HuH-7 (cell line): ENCODE data around the gene SPAAR.
"Not testable (repeated sequence)": the region's sequence is repeated elsewhere in the genome, so short reads cannot be mapped to it uniquely, and the experiment has no call there.

Source experiments
- DNase-seq: peaks from one replicate; pipeline ENCODE4 v3.0.0; 2011; ENCODE audit warnings: low spot score

Gene SPAAR

DNA sequence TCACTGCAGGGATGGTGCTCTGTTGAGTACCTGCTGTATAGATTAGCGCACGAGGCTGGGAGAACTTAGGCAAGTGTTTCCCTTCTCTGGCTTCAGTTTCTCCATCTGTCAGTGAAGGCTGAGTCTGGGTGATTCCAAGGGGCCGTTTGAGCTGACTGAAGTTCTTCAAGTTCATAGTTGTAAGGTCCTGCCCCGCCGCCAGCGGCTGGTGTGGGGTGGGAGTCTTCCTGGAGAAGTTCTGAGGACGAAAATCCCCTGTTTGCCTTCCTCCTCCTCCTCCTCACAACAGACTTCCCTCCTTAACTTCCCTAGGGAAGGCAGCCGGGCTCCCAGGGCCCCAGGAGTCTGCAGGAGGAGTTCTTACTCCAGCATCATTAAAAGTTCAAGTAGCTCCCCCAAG is 5.0 kb upstream of the SPAAR start:
- DNase-seq: no peak

DNA sequence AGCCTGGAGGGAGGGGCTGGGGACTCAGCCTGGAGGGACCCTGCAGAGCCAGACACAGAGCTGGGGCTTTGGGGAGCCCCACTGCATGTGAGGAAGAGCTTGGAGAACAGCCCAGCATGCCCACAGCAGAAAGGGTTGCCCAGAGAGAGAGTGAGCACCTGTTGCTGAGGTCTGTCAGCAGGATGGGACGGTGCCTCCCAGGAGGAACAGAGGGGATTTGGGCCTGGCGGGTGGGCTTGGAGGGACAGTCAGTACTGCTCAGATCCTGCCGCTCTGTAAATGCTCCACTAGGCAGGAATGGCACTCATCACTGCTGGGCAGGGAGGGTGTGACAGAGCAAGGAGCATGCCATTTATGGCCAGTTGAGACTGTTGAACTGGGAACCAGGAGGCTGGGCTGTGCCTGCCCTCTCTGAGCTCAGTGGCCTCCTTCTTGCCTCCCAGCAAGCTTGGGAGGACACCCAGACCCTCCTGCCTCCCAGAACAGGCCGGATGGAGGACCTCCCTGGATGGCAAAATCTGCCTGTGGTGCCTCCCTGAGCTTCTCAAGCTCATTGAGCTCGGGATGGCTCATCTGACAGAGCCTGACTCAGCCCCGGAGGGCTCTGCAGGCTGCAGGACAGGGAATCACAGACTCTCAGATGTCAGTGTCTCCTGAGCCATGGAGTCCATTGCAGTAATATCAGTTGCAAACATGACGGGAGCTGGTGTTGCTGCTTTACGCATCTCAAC is 4.1 kb upstream of the SPAAR start:
- DNase-seq: no peak

DNA sequence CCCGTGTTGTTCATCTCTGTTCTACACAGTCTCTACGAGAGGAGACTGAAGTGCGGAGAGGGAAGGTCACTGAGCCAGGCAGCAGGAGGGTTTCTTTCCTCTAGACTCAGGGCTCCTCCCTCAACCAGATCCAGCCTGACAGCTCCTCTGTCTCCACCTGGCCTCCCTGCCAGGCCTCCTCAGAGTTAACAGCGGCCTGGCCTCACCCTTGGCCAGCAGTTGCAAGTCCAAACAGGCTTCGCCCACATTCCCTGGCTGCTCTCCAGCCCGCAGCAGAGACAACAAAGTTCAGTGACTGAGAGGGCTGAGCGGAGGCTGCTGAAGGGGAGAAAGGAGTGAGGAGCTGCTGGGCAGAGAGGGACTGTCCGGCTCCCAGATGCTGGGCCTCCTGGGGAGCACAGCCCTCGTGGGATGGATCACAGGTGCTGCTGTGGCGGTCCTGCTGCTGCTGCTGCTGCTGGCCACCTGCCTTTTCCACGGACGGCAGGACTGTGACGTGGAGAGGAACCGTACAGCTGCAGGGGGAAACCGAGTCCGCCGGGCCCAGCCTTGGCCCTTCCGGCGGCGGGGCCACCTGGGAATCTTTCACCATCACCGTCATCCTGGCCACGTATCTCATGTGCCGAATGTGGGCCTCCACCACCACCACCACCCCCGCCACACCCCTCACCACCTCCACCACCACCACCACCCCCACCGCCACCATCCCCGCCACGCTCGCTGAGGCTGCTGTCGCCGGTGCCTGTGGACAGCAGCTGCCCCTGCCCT is 3.2 kb upstream of the SPAAR start, which contains the start of gene HRCT1:
Gene HRCT1 (plus strand): TSS at position 291 of the 768 bp plus-strand sequence. CDS start 86 bp downstream, at position 377.
- DNase-seq: peak; percentile 71

DNA sequence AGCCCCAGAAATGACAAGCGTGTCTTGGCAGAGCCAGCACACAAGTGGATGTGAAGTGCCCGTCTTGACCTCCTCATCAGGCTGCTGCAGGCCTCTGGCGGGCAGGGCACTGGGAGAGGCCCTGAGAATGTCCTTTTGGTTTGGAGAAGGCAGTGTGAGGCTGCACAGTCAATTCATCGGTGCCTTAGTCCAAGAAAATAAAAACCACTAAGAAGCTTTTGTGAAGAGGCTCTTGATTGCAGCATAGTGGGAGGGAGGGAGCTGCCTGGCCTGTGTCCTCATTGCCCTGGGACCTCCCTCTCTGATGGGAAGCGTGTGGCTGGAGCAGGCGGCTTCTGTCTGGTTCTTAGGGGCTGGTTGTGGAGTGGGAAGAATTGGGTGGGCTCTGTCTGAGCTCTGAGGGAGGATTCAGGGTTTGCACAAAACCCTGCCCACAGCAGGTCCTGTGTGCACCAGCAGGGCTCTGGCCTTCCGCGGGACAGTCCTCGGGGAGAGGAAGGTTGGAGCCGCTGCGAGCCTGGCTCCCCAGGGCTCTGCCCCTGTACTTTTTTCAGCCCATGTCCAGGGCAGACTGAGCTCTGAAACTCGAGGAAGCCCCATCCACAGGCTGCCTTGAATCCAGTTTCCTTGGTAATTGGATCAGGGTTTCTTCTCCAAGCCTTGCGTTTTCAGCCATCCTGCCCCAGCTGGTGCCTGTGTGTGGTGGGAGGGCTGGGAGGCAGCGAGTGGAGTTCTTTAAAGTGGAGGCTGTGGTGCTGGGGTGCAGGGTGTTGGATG is 2.2 kb upstream of the SPAAR start:
- no peak for DNase-seq

DNA sequence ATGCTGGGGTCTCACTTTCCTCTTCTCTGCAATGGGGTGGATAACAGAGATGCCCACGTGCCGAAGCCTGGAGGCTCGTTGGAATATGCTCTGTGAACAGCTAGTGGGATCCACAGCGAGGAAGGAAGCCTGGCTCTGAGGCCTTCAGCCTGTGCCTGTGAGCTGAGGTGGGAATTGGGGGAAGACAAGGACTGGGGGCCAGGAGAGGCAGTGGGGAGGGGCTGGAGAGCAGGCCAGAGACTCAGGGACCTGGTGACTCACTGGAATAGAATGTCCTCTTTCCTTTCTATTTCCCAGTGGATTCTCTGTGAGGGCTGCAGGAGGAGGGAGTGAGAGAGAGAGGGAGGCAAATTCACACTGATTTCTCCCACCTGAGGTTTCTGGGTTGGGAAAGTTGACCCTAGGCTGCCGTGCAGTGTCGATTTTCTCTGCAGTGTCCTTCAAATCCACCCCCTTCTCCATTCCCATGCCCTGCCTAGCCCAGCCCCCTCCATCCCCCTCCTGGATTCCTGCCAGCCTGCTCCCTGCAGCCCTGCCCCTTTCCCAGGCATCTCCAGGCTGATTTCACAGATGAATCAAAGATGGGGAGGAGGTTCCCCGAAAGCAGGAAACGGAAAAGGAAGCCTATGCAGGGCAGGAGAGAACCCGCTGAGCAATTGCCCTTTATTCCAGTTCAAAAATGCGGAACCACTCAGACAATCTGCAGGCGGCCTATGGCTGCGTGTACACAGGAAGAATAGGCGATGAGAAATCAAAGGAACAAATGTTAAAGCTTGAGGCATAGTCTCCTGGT is 1.4 kb upstream of the SPAAR start:
- DNase-seq: peak; percentile 62

DNA sequence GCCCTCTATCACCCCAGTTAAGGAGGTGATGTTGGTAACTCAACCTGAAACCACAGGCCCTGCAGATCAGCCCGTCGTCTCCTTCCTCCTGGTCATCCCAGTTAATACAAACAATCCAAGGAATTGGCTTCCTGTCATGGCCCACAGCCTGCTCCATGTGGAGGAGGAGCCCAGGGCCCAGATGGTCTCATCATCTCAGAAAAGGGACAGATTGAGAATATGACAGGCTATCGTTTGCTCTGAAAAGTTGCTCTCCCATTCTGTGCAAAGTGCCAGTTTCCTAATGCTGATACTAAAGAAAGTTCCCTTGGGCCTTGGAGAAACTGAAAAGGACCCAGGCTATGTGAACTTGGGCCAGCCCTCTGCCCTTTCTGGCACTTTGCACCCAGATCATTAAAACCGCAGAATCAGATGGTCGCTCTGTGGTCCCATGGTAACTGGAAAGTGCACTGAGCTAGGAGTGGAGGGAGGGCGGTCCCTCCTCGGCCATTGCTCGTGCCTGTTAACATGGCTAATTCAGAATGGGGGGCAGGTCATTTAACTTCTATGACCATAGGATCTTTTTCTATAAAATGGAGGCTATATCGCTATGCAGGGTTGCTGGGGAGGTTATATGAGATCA is 675 bp upstream of the SPAAR start:
- no peak for DNase-seq

DNA sequence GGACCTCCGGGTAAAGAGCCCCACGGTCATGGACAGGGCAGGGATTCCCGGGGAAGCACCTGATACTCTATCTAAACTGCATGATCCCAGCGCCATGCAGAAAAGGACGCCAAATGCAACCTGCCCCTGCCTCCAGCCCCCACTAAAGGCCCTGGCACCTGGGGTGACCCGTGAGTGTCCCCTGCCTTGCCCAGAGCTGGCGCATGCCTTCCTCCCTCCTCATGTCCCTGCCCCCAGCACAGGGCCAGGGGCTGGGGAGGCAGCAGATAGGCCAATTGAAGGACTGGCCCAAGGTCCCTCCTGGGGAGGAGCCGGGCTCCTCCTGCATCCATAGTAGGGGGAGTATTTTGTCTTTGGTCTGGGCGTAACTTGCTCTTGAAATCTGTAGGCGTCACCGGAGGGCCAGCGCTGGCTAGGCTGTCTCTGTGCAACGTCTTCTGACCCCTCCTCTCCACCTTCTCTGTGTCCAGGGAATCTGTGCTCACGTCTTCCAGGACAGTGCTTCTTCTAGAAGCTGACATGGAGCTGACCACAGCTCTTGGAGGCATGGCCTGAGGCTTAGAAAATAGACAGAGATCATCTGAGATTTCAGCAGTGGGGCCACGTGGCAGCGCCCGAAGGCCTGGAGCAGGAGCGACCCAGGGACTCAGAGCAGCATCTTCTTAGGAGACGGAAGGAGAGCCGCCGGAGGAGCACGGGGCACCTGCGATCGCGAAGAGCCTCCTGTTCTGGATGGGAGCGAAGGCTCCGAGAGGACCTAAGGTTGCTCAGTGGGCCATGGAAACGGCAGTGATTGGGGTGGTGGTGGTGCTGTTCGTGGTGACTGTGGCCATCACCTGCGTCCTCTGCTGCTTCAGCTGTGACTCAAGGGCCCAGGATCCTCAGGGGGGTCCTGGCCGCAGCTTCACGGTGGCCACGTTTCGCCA is 660 bp downstream of the SPAAR start:
- DNase-seq: no peak

DNA sequence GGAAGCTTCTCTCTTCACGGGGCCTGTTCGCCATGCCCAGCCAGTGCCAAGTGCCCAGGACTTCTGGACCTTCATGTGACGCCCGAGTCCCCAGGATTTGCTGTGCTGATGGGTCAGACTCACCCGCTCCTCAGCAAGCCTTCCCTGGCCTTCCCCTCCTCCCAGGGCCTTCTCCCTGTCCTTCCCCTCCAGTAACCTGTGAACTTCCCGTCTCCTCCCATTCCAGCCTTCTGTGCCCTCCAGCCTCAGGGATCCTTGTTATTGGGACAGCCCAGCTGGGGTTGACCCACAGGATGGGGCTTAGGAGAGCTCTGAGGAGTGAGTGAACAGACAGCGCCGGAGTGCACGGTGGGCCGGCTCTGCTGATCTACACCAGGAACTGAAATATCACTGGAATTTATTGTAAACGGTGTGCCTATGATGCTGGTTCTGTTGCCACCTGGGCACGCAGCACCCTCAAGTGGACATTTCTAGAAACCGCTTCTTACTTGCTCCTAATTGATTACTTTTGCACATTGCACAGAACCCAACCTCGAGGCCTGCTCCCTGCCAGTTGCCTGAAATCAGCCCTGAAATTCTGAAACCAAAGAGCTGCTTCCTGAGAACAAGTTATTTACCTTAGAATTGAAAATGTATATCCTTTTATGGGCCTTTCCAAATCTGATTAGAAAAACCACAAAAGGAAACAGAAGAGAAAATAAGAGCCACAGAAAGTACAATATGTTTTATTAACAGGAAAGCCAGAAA is 1.5 kb downstream of the SPAAR start:
- peak; percentile 59 for DNase-seq

DNA sequence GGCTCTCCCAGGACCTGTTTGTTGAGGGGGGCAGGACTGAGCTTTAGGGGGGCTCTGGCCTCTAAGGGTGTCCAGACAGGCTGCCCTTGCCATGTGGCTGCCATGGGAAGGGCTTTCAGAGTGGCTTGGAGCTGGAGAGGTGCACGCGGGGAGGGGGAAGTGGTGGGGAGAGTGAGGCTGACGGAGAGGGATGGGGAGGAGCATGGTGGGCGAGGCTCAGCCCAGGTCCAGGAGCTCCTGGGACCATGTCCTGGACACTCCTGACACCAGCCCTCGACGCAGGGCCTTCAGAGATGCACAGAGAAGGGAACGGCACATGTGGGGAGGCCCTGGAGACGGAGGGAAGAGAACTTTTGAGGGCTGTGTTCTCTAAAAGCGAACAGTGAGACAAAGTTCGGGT is 2.4 kb downstream of the SPAAR start:
- no peak for DNase-seq

DNA sequence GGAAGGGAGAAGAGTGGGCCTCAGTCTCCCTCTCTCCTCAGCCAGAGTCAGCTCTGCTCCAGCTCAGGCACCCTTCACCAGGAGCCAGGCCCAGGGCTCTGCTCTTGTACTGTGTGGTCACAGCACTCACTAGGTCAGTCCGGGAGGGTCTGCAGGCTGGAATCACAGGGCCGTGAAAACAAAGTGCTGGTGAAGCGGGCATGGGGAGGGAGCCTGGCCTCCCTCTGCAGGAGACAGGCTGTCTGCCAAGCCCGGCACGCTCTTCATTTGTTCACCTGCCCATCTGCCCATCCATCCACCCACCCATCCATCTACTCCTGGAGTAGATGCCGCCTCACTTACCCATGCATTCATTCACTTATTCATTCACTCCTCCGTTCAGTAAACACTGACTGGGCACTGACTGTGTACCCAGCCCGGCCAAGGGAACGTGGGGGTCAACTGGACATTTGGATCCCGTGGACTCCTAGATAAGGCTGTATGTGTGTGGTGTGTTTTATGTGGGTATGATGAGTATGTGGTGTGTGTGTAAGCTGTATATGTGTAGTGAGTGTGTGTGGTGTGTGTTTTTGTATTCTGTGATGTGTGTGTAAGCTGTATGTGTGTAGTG is 3.6 kb downstream of the SPAAR start:
- DNase-seq: no peak

DNA sequence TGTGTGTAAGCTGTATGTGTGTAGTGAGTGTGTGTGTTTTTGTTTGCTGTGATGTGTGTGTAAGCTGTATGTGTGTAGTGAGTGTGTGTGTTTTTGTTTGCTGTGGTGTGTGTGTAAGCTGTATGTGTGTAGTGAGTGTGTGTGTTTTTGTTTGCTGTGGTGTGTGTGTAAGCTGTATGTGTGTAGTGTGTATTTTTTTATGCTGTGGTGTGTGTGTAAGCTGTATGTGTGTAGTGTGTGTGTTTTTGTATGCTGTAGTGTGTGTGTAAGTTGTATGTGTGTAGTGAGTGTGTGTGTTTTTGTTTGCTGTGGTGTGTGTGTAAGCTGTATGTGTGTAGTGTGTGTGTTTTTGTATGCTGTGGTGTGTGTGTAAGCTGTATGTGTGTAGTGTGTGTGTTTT is 4.1 kb downstream of the SPAAR start:
- DNase-seq: not testable (repeated sequence)

DNA sequence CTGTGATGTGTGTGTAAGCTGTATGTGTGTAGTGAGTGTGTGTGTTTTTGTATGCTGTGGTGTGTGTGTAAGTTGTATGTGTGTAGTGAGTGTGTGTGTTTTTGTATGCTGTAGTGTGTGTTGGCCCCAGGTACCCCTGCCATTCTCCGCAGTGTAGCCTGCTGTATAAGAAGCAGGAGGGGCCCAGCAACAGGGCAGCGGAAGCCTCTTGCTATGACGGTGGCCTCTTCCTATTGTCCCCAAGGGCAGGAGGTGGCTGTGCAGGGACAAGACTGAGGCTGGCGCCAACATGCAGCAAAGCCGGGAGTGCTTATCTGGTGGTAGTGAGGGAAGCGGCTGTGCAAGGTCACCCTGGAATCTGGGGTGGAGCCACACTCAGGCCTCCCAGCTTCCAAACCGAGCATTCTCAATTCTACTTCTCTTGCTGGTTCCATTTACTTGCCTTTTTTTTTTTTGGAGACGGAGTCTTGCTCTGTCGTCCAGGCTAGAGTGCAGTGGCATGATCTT is 5.1 kb downstream of the SPAAR start:
- peak; percentile 64 for DNase-seq

DNA sequence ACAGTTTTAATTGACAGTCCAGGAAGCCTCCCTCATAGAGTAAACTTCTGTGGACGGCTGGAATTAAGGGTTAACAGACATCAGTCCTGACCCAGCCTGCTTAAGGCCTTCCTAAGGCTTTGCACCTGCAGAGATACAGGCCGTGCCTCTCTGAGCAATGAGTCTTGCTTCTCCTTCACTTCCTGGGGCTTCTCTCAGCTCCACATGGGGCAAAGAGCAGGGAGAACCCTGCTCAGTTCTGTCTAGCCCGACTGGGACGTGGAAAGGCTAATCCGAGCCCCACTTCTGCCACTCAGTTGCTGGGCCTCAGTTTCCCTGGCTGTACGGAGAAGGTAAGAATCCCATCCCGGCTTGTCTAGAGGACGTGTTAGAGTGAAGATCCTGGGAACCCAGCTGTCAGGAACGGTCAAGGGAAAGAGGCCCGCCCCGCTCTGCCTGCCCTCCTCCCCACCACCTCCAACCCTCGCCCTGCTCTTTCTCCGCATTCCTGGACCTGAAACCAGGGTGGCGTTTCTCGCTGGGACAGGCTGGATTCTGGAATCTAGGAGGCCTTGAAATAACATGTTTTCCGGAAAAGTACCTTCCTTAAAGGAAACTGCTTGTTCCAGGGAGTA is 6.5 kb downstream of the SPAAR start:
- no peak for DNase-seq

DNA sequence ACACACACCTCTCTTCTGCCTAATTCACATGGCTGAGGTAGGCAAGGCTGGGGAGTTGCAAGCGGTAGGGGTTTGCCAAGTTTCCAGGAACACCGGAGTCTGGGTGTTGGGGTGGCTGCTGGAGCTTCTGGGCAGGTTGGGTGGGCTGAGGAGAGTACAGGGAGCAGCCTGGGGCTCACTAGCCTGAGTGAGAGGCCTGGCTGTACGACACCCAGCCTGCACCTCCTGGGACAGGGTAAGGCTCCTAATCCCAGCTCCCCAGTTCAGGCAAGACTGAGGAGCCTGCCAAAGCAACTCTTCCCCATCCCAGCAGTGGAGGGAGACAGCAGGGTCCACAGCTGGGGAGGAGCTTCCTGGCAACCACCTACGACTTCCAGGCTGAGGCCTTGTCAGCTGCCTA is 8.0 kb downstream of the SPAAR start:
- DNase-seq: no peak

DNA sequence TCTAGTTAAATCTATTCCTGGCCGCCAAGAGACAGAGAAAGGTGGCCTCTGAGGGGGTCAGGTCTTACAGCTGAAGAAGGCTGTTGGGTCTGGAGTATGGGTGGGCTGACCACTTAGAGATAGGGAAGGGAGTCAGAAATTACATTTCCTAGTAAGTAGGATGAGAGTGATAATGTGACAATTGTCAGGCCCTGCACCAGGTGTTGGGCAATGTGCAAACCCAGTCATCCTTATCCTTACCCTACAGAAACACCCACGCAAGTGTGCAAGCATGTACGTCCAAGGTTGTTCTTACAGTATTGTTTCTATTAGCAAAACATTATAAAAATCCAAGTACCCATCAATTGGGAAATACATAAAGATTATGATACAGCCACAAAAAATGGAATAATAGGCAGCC is 9.5 kb downstream of the SPAAR start:
- DNase-seq: no peak

DNA sequence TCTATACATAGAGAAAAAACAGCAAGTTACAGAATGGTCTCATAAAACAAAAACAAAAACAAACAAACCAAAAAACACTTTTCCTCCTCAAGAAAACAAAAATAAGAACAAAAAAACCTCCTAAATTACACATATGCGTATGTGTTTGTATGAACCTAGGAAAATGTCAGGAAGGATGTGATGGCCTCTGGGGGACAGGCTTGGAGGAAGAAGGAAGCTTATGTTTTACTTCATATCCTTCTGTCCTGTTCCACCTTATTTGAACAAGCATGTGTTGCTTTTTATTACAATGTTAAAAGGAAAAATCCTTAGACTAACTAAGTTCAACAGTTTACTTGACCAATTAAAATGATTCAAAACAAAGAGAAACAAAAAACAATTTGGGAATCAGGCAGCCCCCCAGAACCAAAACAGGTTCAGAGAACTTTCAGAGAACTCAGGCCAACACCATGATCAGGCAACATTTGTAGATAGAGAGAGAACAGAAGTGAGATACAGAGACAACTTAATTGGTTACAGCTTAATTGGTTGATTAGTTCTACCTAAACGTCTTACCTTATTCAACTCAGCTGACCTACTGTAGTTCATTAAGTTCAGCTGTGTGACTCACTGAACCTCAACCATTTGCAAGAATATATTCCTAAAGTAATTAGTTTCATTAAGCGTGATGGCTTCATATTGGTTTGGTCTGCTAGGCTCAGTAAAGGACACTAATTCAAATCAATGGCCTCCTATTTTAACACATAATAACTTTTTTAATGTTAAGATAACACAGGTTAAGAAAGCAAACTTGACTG is 10.1 kb downstream of the SPAAR start:
- no peak for DNase-seq

DNA sequence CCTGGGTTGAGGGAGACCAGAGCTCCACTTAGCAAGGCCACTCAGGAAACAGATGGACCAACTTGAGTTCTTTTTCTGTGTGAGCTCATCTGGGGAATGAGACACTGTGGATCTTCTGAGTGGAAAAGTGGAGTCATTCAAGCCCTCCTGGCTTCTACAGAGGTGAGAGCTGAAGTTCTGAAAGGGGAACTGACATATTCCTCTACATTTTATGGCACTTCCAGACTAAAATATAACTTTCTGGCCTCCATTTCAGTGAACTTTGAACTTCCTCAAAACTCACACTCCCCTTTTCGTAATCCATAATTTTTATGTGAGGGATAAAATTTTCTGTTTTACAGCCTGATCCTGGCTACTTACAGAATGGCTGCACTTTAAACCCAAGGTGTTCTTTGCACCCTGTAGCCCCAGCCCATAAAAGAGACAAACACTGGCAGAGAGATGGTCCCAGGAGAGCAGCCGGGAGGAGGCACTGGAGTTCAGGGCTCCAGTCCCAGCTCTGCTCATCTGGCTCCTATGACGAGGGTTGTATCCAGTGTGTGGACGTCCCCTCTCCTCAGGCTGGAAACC is 10.8 kb downstream of the SPAAR start:
- DNase-seq: no peak

DNA sequence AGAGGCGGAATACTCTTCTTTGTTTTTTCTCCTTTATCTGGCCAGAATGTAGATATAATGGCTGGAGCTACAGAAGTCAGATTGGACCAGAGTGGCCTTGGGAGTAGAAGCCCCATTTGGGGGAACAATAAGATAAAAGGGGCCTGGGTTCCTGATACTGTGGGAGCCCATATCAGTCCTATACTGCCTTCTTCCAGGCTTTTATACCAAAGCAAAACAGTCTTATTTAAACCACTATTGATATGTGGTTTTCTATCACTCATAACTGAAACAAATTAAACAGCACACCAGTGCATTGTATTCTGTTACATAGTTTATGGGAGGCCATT is 14.3 kb downstream of the SPAAR start:
- no peak for DNase-seq
